LoVo (cell line): Measurements from ENCODE around the gene ATG101.

Experiments
- DNase-seq: peaks from one replicate; pipeline ENCODE4 v3.0.0-alpha.2; 2016; ENCODE audit warnings: low spot score

Gene ATG101

DNA sequence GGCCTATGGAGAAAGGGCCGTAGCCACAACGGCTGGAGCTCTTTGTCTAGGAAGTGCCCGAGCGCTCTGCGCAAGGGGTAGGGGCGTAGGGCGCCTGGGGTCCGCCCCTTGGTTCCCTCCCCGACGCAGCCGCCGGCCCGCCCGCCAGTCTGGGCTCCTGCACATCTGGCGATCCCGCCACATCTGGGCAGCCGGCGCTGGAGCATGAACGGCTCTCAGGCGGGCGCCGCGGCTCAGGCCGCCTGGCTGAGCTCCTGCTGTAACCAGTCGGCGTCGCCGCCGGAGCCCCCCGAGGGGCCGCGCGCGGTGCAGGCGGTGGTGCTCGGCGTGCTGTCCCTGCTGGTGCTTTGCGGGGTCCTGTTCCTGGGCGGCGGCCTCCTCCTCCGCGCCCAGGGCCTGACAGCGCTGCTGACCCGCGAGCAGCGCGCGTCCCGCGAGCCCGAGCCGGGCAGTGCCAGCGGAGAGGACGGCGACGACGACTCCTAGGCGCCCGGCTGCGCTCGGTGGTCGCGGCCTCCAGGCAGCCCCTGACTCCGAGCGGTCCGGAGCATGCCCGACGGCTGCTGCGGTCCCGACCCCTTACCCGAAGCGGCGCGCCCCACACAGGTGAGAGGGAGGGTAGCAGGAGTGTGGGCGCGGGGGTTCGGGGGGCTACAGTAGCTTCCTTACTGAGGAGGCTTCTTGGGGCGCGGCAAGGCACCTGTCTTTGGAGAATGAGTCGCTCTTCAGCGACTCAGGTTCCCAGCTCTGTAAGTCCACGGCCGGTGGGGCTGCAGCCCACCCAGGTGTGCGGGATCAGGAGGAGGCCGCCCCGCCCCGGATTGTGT lies 10.0 kb downstream of the ATG101 start, which contains the start of gene SMIM41:
Gene SMIM41 (plus strand): TSS at position 129 of the 827 bp plus-strand sequence. CDS start 76 bp downstream, at position 205.
- no peak for DNase-seq

DNA sequence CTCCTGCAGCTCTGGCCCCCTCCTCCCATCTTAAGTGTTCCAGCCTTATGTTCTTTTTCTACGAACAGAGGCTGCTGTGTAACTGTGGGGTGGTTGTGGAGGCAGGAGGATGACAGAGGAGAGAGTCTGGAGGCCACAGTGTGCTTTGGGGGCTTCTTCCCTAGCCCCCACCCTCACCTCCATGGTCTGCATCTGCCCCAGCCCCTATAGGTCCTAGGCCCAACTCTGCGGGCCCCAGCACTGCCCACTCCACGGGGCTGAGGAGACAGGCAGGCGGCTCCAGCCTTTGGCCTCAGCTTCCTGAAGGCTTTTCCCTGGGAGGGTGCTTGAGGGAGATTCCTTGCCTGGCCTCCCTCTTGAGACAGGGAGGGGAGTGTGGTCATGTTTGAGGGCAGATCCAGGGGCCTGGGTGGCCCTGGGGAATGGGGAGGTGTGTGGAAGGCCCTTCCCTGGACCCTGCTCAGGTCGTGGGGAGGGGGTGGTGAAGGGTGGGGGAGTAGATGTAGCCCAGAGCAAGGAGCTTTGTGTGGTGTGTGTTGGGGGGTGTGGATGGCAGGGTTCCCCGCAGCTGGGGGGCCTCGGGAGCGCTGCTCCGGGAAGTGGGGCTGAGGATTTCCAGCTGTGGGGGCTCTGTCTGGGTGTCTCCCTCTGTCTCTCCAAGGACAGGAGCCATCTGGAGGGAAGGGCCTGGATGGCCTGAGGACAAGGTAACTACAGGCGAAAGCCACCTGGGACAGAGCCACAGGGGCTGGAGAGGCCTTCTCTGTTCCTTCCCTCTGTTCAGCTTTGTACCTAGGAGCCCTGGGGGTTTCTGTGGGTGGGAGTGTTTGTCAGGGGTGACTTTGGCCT lies 10.8 kb downstream of the ATG101 start:
- DNase-seq: no peak

DNA sequence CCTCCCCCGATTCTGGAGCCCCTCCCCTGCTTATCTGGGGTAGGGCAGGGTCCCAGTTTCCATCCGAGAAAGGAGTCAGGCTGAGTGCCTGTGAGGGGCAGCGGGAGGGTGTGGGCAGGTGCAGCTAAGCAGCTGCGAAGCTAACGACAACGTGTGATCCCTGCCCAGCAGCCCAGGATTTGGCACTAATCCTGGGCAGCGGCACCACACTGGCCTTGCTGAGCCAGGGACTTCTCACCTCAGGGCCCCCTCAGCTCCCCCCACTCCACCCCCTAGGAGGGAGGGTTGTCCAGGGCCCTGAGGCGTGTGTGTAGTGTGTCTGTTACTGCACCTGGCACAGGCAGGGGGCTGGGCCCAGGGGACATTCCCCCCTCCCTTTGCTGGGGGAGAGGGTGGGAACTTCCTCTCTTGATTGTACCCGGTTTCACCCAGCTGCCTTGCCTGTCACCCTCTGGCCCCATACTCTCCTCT lies 11.5 kb downstream of the ATG101 start:
- DNase-seq: no peak

DNA sequence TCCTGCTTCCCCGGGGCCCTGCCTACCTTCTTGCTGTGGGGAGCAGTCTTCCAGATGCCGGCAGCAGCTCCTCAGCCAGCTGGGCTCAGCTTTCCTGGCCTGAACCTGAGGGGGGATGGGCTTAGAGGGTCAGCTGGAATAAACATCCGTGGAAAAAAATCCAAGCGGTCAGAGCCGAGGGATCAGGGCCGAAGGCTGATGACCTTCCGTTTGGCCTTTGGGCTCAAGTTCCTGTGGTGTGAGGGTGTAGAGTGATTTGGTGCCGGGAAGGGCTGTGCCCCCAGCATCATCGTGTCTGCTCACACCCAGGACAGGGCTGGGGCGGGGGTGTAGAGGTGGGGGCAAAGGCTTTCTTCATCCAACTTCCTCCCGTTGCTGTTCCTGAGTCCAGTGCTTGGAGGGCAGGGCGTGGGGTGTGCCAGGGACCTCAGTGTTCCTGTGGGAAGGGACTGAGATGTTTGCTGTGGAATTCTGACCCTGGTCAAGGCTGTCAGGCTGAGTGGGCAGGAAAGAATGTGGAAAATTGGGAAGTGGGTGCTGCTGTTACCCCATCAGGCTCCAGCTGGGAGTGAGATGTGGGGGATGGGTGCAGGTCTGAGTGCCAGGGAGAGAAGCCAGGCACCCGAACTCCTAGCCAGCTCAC lies 12.4 kb downstream of the ATG101 start:
- DNase-seq: no peak

DNA sequence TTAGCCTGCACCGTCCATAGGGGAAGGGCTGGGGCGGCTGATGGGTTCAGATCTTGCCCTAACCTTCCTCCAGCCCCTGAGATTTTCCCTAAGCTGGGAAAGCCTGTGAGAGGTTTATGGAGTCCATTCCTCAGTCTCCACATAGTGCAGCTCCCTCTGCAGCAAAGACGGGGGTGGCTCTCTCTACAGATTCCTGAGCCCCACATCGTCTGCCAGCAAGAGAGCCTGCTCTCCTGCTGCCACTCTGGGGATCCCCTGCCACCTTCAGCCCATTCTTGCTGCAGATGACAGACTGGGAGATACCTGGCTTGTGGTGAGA lies 12.8 kb downstream of the ATG101 start:
- no peak for DNase-seq

DNA sequence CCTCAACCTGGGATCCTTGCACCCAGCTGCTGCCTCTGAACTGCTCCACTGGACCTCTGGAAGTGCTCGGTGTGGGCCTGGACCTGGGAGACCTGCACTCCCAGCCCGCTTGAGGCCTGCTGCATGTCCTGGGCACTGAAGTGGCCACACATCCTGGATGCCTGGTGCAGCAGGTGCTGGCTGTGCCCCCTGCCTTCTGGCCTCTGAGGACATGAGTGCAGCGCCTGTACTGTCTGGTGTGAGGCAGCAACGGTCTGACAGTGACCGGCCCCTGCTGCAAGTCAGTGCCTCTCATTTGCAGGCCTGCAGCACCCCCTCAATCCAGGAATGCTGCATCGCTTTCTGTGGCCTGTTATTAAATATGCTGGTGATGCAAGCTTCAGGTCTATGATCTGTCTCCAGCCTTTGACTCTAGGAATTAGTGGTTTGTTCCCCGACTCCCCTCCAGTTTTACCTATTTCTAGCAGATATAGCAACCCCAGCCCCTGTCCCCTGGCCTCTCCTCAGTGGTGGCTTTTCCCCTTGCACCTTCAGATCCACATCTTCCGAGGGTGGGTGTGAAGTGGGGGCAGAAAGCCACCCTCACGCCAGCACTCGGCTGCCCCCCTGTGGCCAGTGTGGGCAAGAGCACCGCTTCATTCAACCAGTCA lies 13.3 kb downstream of the ATG101 start:
- peak; percentile 52 for DNase-seq

DNA sequence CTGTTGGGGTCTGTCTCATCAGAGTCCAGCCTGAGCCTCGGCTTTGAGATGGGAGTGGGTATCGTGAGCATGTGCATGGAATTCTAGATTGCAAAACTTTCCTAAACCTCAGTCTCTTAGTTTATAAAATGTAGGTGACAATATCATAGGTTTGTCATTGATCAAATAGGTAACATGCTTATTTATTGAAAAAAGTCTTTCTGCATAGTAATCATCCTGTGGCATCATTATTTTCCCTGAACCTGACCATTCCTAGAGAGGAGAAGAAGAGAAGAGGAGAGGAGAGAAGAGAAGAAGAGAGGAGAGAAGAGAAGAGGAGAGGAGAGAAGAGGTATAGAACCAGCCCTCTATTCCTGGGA lies 13.8 kb downstream of the ATG101 start:
- no peak for DNase-seq

DNA sequence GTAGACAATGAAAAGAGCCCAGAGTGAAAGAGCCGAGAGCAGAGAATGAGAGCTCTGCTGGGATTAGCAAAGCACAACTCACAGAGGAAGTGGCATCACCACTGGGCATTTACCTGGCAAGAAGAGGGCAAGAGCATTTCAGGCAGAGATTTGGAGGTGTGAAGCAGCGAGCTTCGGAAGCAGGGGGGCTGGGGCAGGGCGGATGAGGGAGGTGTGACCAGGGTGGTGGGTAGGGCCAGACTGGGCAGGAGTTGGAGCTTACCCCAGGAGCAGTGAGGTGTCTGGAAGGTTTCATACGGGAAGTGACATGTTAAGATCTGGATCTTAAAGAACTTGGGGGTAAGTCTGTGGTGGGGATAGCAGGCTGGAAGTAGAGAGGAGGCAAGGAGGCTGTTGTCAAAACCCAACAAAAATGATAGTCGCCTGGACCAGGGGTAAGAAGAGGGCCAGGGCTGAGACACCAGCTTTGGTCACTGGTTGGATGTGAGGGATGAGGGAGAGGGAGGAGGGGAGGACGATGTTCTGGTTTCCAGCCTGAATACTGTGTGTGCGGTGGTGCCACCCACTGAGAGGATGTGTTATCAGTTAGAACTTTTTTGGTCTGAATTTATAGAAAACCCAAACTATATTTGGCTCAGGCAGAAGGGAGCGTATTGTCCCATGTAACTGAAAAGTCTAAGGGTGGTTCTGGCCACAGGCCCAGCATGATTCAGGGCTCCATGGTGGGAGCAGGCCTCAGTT lies 14.9 kb downstream of the ATG101 start:
- DNase-seq: no peak

DNA sequence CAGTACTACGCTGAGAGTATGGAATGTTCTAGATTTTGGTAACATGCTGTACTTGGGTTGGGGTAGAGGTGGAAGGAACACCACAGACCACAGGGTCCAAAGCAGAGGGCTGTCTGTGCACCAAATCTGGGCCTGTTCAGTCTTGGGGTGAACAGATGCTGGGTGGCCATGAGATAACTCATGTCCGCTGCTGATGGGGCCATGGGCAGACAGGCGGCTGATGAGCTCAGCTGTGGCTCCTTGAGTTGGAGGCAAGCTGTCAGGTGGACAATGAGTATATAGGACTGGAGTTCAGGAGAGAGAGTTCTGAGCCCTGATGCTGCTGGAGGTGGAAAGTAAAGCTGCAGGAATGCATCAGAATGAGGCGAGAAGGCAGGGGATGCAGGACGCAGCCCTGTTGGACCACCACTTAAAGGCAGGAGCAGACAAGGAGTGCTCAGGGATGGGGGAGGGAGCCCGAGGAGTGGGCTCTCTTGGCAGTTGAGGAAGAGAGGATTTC lies 16.0 kb downstream of the ATG101 start:
- no peak for DNase-seq

DNA sequence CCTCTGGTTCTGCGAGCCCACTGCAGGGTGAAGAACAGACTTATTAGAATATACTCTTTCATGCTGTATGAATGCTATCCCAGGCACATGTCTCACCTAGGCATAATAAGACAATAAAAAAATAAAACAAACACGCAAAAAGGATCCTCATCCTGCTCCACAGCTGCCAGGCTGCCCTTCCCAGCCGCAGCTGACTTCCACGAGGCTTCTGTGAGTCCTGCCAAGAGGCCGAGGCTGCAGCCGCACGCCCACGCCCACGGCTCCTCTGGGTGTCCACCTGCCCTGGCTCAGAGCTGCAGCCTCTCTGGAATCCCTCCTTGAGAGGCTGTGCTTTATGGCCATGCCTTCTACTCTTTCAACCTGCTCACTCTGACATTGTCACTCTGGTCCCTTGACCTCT lies 16.6 kb downstream of the ATG101 start:
- no peak for DNase-seq

DNA sequence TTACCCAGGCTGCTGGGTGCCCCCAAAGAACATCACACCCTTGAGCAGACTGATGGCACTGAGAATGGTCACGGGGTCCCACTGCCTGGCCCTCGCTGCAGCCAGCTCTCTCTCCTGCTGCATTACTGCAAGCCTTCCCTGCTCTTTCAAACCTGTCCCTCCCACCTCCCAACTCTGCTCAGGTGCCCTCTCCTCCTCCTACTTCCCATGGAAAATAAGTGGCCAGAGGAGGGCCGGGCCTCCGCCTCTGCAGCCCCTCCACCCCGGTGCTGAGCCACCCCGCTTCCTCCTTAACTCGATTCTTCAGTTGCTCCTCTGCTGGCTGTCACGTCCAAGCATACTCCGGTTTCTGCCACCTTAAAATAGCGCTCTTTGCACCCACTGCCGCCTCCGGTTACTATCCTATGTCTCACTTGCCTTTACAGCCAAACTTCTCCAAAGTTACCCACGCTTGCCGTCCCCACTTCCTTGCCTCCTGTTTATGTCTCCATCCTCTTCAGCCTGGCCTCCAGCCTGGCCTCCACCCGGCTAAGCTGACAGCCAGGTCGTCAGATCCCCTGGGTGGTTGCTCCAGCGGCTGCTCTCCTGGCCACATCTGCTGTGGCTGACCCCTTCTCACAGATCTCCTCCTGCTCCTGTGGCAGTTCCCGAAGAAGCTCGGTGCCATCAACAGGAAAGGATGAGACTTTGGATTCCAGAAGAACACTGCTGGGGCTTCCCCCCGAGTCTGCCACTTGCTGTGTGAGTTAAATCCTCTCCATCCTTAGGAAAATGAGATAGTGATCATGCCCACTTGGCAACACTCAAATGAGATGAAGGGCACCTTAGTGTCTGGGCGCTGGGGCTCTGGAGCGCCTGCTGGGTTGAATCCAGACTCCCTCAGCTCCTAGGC lies 17.4 kb downstream of the ATG101 start:
- no peak for DNase-seq

DNA sequence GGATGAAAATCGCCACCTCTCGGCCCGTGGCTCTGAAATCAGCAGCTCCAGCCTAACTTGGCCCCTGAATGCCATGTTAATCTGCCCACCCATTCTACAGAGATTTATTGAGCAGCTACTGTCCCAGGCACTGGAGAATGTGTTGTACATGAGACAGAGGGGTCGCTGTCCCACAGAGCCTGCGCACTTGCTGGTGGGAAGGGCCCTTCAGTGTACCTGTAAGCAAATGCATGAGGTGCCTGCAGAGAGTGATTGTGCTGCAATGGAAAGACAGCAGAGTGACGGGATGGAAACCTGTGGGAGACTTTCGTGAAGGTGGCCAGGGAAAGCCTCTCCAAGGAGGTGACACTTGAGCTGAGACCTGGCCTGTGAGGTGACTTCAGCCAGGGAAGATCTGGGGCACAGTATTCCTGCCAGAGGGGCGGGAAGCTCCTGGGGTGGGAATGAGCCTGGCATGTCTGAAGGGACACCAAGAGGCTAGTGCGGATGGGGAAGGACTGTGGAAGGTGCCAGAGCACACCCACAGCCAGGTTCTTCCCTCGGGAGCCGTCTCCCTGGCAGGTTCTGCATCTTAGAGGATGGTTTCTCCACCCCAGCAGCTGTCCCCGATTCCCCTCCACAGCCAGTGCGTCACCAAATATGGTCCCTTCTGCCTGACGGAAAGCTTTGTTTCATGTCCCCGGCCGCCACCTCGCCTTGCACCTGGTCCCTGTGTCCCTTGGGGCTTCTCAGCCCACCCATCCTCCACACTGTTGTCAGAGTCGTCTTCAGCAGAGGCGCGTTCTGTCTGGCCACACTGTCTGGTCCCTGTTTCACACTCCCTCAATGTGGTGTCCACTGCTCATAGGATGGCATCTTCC lies 18.4 kb downstream of the ATG101 start:
- DNase-seq: no peak

DNA sequence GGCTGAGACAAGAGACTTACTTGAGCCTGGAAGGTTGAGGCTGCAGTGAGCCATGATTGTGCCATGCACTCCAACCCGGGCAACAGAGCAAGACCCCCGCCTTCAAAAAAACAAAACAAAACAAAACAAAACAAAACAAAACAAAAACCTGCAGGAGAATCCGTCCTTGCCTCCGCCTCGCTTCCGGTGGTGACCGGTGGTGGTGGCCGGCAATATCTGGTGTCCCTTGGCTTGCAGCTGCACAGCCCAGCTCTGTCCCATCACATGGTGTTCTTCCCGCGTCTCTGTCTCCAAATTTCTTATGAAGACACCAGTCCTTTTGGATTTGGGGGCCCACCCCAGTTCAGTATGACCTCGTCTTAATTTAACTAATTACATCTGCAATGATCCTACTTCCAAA lies 19.7 kb downstream of the ATG101 start:
- no peak for DNase-seq

DNA sequence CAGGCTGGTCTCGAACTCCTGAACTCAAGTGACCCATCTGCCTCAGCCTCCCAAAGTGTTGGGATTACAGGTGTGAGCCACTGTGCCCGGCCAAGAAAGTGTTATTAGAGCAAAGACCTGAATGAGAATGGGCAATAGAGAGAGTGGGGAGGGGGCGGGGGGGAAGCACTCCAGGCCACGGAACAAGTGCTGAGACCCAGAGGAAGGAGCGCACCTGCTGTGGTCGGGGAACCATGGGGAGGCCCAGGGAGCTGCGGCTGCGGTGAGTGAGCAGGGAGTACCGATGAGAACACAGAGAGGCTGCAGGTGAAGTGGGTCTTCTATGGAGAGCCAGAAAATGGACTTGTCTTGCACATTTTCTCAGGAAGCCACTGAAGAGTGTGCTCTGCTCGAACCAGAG lies 20.5 kb downstream of the ATG101 start:
- no peak for DNase-seq

DNA sequence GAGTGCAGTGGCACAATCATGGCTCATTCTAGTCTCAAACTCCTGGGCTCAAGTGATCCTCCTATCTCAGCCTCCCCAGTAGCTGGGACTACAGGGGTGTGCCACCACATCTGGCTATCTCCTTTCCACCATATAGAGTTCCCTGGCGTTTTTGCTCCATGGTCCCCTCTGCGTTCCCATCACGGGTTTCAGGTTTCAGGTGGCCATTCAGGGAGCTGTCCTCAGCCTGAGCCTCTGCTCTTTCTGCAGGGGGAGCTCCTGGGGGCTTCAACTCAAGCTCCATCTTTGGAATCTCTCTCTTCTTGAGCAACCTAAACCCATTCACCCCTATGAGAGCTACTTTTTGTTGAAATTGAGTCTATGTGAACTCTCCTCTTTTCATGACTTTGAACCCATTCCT lies 21.3 kb downstream of the ATG101 start:
- no peak for DNase-seq

DNA sequence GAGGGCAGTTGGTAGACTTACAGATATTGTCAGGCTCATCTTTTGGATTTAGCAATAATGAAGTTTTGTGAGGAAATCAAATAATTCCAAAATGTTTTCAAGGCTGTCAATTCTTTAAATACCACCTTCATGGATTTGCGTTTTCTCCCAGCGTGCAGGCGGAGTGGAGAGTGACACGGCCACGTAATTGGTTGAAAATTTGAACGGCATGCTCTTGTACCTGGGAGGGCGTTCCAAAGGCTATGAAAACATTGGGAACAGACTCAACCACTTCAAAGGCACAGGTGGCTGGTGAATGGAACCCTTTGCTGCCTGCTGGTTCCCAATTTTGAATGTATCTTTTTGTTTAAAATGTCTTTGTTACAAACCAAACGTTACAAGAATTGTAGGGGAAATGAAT lies 22.1 kb downstream of the ATG101 start:
- no peak for DNase-seq

DNA sequence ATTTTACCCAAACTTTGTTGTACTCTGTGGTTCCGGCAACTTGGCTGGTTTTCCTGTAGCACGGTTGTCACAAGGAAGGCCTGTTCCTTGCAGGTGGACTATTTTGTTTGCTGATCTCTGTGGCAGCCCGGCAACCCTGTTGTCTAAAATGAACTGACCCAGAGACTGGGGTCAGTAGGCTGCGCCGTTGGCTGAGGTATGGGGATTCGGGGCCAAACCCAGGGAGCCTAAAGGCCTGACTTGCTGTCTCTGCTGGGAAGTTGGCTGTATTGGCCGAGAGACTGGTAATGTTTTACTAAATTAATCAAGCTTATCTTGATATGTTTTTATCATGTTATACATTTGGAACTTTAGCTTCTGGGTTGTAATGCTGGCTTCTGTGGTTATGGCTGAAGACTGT lies 23.6 kb downstream of the ATG101 start:
- DNase-seq: no peak

DNA sequence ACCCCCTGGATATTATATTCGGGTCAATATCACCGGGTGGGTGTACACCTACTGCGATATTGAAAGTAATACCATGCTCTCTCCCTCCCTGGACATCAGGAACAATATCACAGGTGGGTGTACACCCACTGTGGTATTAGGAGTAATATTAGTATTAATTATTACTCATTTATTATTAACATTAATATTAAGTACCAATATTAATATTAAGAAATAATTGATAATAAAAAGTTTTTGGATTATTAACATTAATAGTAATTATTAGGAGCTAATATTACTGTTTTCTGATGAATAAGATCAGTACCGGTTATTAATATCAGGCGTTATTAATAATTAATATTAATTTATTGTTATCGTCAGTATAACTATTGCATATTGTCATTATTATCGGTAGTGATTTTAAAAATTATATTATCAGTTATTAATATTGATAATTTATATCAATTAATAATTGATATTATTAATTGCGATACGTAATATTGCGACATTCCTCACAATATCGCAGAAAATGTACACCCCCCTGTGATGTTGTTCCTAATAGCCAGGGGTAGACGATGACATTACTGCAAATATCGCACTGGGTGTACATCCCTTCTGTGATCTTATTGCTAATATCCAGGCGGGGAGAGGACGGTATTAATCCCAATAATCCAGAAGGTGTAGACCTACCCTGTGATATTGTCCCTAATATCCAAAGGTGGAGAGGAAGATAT lies 26.7 kb downstream of the ATG101 start:
- DNase-seq: no peak
